T follicular helper cell (primary cell): Measurements from ENCODE around the gene SEC14L3.

Experiments
- DNase-seq: peaks from one replicate; pipeline ENCODE4 v3.0.0-alpha.2; 2020; ENCODE audit warnings: low read depth

SEC14L3 gene

GRCh38 chr22:30444632-30445437, 27.0 kb downstream of the SEC14L3 start:
- DNase-seq = peak; percentile 29

GRCh38 chr22:30441088-30441487, 30.7 kb downstream of the SEC14L3 start:
- DNase-seq = no peak

- no peak for DNase-seq
Observed at GRCh38 chr22:30439836-30440235, 32.0 kb downstream of the SEC14L3 start.

- DNase-seq = no peak
Observed at GRCh38 chr22:30439226-30439625, 32.6 kb downstream of the SEC14L3 start.

- DNase-seq = no peak
Observed at GRCh38 chr22:30438559-30438958, 33.3 kb downstream of the SEC14L3 start.

- DNase-seq = no peak
Observed at GRCh38 chr22:30436196-30436595, 35.6 kb downstream of the SEC14L3 start.

GRCh38 chr22:30435674-30436126, 36.1 kb downstream of the SEC14L3 start:
- DNase-seq = peak; percentile 85

- DNase-seq = no peak
Observed at GRCh38 chr22:30434843-30435242, 37.0 kb downstream of the SEC14L3 start.

- no peak for DNase-seq
Observed at GRCh38 chr22:30433773-30434172, 38.0 kb downstream of the SEC14L3 start.

GRCh38 chr22:30433227-30433626, 38.6 kb downstream of the SEC14L3 start:
- no peak for DNase-seq

- no peak for DNase-seq
Observed at GRCh38 chr22:30432520-30432919, 39.3 kb downstream of the SEC14L3 start.

GRCh38 chr22:30432096-30432495, 39.7 kb downstream of the SEC14L3 start:
- no peak for DNase-seq

- DNase-seq = no peak
Observed at GRCh38 chr22:30430933-30431332, 40.9 kb downstream of the SEC14L3 start.

GRCh38 chr22:30429887-30430286, 41.9 kb downstream of the SEC14L3 start:
- no peak for DNase-seq

GRCh38 chr22:30427871-30428270, 43.9 kb downstream of the SEC14L3 start:
- DNase-seq = no peak

- DNase-seq = peak; percentile 82
Observed at GRCh38 chr22:30426388-30427353, 45.1 kb downstream of the SEC14L3 start.

GRCh38 chr22:30425616-30426387, 46.0 kb downstream of the SEC14L3 start, which contains the start of gene MTFP1:
TSS of gene MTFP1 (plus strand) at chr22:30425768. CDS start at chr22:30425880, 112 bp downstream.
- peak; percentile 25 for DNase-seq

GRCh38 chr22:30425327-30425615, 46.5 kb downstream of the SEC14L3 start:
- no peak for DNase-seq

GRCh38 chr22:30424534-30425326, 47.1 kb downstream of the SEC14L3 start:
- no peak for DNase-seq

GRCh38 chr22:30423959-30424533, 47.8 kb downstream of the SEC14L3 start:
- peak; percentile 98 for DNase-seq
